Measurements from ENCODE around the gene CRAMP1.

CRAMP1 gene

DNA sequence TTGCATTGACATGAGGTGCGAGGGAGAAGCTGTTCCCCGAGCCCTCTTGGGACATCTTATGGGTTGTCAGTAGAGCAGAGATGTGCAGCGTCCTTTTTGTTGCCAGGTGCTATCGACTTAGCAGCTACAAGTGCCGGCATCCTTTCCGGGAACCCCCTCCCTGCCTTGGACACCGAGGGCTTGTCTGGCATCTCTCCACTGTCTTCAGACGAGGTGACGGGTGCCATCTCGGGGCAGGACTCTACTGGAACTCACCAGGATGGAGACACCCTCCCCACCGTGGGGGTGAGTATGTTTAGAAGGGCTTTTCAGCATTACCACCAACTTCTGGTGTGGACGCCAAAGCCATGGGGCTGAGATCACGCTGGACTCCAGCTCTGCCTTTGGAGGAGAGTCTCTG lies 54.2 kb downstream of the CRAMP1 start:
- DNase-seq (ENCODE audit: extremely low read depth, low read depth) = no peak
- TF ChIP-seq, protein P1, sequence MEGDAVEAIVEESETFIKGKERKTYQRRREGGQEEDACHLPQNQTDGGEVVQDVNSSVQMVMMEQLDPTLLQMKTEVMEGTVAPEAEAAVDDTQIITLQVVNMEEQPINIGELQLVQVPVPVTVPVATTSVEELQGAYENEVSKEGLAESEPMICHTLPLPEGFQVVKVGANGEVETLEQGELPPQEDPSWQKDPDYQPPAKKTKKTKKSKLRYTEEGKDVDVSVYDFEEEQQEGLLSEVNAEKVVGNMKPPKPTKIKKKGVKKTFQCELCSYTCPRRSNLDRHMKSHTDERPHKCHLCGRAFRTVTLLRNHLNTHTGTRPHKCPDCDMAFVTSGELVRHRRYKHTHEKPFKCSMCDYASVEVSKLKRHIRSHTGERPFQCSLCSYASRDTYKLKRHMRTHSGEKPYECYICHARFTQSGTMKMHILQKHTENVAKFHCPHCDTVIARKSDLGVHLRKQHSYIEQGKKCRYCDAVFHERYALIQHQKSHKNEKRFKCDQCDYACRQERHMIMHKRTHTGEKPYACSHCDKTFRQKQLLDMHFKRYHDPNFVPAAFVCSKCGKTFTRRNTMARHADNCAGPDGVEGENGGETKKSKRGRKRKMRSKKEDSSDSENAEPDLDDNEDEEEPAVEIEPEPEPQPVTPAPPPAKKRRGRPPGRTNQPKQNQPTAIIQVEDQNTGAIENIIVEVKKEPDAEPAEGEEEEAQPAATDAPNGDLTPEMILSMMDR (IDR thresholded peaks at IDR 0.05; ENCODE audit: low read depth, low read length) = no peak

GRCh38 chr16:1667271-1667670 lies 55.1 kb downstream of the CRAMP1 start:
- TF ChIP-seq, protein P1 (IDR thresholded peaks at IDR 0.05; ENCODE audit: low read depth, low read length) = no peak
- DNase-seq (ENCODE audit: extremely low read depth, low read depth) = no peak

DNA sequence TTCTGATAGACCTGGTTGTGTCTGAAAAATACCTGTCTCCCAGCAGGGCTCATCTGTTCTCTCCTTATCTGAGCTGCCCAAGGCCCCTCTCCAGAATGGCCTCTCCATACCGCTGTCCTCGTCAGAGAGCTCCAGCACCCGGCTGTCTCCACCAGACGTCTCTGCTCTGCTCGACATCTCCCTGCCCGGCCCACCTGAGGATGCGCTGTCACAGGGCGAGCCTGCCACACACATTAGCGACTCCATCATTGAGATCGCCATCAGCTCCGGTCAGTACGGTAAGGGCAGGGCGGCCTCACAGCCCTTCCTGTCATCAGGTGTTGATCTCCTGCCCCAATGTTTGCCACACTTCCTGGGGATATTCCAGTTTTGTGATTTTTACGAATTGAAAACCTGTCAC lies 55.8 kb downstream of the CRAMP1 start:
- TF ChIP-seq, protein P1 (IDR thresholded peaks at IDR 0.05; ENCODE audit: low read depth, low read length) = no peak

GRCh38 chr16:1668612-1669319 lies 56.6 kb downstream of the CRAMP1 start:
- TF ChIP-seq, protein P1 (IDR thresholded peaks at IDR 0.05; ENCODE audit: low read depth, low read length) = no peak
- DNase-seq (ENCODE audit: extremely low read depth, low read depth) = no peak

More for the DNA sequence above, 55.8 kb downstream of the CRAMP1 start:
- no peak for DNase-seq (ENCODE audit: extremely low read depth, low read depth)

DNA sequence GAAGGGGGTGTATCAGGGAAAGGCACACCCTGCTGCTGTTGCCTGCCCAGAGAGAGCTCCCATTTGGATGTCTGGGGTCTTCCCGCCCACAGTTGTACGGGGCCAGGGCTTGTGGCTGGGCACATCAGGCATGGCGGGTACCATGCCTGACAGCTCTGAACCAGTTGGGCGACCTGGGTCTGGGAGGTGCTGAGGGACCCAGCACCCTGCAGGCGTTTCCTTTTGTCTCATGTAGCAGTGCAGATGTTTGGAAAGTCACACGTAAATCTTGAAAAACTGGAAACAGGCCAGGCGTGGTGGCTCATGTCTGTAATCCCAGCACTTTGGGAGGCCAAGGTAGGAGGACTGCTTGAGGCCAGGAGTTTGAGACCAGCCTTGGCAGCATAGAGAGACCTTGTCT lies 57.5 kb downstream of the CRAMP1 start:
- no peak for DNase-seq (ENCODE audit: extremely low read depth, low read depth)
- TF ChIP-seq, protein P1 (IDR thresholded peaks at IDR 0.05; ENCODE audit: low read depth, low read length) = no peak

GRCh38 chr16:1670371-1670770 lies 58.2 kb downstream of the CRAMP1 start:
- DNase-seq (ENCODE audit: extremely low read depth, low read depth) = no peak

GRCh38 chr16:1670866-1671265 lies 58.7 kb downstream of the CRAMP1 start:
- DNase-seq (ENCODE audit: extremely low read depth, low read depth) = no peak
- TF ChIP-seq, protein P1 (IDR thresholded peaks at IDR 0.05; ENCODE audit: low read depth, low read length) = no peak

More at GRCh38 chr16:1670371-1670770, 58.2 kb downstream of the CRAMP1 start:
- TF ChIP-seq, protein P1 (IDR thresholded peaks at IDR 0.05; ENCODE audit: low read depth, low read length) = no peak

Measured in AG09319 (cell line).